ENCODE results near the gene ELP5. TPM values are rescaled to one million over a fixed set of nuclear protein-coding genes. Genes with fewer than 3 reads are reported as not detected.
A peak's percentile ranks its signal among the peaks of the same experiment; 100 is the strongest.

ELP5 gene
- total RNA-seq, 4 donors from 2014 or later, result 24.9 to 33.3 (median 27.8) TPM

DNA sequence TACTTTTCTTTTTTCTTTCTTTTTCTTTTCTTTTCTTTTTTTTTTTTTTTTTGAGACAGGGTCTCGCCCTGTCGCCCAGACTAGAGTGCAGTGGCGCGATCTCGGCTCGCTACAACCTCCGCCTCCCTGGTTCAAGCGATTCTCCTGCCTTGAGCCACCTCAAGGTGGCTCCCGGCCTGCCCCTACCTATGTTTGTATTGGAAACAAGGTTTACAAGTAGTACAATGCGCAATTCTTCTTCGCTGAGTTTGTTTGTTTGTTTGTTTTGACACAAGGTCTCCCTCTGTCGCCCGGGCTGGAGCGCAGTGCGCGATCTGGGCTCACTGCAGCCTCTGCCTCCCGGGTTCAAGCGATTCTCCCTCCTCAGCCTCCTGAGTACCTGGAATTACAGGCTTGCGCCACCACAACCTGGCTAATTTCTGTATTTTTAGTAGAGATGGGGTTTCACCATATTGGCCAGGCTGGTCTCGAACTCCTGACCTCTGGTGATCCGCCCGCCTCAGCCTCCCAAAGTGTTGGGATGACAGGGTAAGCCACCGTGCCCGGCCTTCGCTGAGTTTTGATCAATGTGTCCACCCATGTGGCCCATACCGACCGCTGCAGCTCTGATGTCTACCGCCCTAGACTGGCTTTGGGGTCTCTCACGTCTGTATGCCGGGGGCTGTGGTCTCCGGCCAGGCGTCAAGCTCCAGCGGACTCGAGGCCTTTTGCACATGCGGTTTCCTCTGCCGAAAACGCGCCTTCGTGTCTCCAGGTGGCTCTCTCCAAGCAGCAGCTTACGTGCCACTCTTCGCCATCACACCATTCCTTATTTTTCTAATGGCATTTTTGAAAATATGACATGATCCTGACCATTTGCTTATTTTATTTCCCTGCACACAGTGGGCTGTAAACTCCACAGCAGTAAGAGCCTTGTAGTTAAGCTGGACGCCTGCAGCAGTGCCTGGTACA lies 43.5 kb downstream of the ELP5 start:
- TF ChIP-seq POLR2AphosphoS5 (IDR thresholded peaks at IDR 0.05), result no peak
- no peak for TF ChIP-seq EP300 (IDR thresholded peaks at IDR 0.05)
- TF ChIP-seq POLR2A (IDR thresholded peaks at IDR 0.05; ENCODE audit: low read depth), result no peak
- H3K4me3 ChIP-seq, result peak overlapping the region in 3 of 4 donors; percentile 5 to 46 (median 46)
- intact Hi-C loops (cut with DNase I), result loop anchor here (1.0 kb wide), 1 partner anchor 15 kb away; no protein-coding TSS in a partner anchor
- H3K4me1 ChIP-seq, result peaks cover 58 to 64% (median 64%) of the 10 kb centered on the region in 4 donors
- H3K27me3 ChIP-seq, result peaks cover 0 to 37% (median 4%) of the 10 kb centered on the region in 4 donors
- H3K9me3 ChIP-seq, result no peaks in the 10 kb centered on the region
- WGBS, result 68% methylated on average over 42 of the region's 42 CpGs
- H3K36me3 ChIP-seq, result no peaks in the 10 kb centered on the region
- H3K27ac ChIP-seq (replicated peaks in 1 of 4), result peak overlapping the region; percentile 81 to 96 (median 92)
- DNase-seq (ENCODE audit: extremely low spot score), result no peak

DNA sequence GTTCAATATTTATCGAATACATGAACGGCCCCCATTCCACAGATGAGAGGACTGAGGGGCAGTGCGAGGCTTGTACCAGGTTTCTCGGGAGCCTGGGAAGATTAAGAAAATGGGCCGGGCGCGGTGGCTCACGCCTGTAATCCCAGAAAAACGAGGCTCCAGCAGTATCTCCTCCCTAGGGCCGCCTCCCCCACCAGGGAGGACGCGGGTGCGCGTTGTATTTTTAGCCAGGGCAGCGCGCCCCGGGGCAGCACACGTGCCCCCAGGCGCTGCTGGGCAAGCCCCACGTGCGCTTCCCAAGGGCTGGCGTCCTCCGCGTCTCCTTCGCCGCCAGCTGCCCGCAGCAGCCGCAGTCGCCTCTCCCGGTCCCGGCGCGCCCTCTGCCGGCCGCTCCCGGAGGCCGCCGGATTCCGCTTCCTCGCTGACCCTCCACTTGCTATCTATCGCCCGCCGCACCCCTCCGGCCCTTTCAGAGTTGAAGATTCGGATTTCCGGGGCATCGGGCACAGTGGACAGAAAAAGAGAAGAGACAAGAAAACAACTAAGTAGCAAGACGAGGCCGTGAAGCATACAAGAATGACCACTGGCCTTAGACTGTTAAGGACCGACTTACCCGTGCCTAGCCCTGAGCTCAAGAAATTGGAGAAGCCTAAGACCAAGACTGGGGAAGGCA lies 44.3 kb downstream of the ELP5 start:
- Histone ChIP-seq H3K27me3 (peaks cover 0 to 36% (median 4%) of the 10 kb centered on the region in 4 donors), H3K27ac (replicated peaks in 1 of 4) (peak overlapping the region; percentile 81 to 96 (median 92)), H3K4me1 (peaks cover 49 to 56% (median 56%) of the 10 kb centered on the region in 4 donors), H3K4me3 (peak overlapping the region; percentile 5 to 38 (median 29)), H3K36me3 (no peaks in the 10 kb centered on the region), H3K9me3 (no peaks in the 10 kb centered on the region)
- intact Hi-C loops (cut with DNase I), result loop anchor here (1.0 kb wide), 1 partner anchor 16 kb away; no protein-coding TSS in a partner anchor
- TF ChIP-seq EP300 (IDR thresholded peaks at IDR 0.05), result peak; percentile 47
- TF ChIP-seq, protein P1, sequence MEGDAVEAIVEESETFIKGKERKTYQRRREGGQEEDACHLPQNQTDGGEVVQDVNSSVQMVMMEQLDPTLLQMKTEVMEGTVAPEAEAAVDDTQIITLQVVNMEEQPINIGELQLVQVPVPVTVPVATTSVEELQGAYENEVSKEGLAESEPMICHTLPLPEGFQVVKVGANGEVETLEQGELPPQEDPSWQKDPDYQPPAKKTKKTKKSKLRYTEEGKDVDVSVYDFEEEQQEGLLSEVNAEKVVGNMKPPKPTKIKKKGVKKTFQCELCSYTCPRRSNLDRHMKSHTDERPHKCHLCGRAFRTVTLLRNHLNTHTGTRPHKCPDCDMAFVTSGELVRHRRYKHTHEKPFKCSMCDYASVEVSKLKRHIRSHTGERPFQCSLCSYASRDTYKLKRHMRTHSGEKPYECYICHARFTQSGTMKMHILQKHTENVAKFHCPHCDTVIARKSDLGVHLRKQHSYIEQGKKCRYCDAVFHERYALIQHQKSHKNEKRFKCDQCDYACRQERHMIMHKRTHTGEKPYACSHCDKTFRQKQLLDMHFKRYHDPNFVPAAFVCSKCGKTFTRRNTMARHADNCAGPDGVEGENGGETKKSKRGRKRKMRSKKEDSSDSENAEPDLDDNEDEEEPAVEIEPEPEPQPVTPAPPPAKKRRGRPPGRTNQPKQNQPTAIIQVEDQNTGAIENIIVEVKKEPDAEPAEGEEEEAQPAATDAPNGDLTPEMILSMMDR (IDR thresholded peaks at IDR 0.05), result peak; percentile 97 to 99 (median 99)
- no peak for TF ChIP-seq POLR2A (IDR thresholded peaks at IDR 0.05; ENCODE audit: low read depth)
- peak; percentile 73 to 93 for TF ChIP-seq POLR2AphosphoS5 (IDR thresholded peaks at IDR 0.05)
- WGBS, result 7% methylated on average over 18 of the region's 51 CpGs
- peak; percentile 98 for DNase-seq (ENCODE audit: extremely low spot score)

DNA sequence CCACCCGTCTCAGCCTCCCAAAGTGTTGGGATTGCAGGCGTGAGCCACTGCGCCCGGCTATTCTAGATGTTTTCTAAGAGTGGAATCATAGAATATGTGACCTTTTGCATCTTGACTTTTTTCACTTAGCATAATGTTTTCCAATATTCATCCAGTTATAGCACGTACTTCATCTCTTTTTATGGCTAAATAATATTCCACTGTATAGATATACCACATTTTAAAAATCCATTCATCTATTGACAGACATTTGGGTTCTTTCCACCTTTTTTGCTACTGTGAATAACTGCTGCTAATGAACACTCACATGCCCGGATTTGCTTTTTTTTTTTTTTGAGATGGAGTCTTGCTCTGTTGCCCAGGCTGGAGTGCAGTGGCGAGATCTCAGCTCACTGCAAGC lies 52.2 kb downstream of the ELP5 start:
- DNase-seq (ENCODE audit: extremely low spot score), result no peak
- peaks cover 9 to 19% (median 15%) of the 10 kb centered on the region in 4 donors for H3K4me1 ChIP-seq
- H3K9me3 ChIP-seq, result no peaks in the 10 kb centered on the region
- 92% methylated on average over 7 of the region's 7 CpGs for WGBS
- H3K4me3 ChIP-seq, result no peak overlapping the region
- H3K27me3 ChIP-seq, result no peaks in the 10 kb centered on the region
- H3K27ac ChIP-seq (replicated peaks in 1 of 4), result no peak overlapping the region
- TF ChIP-seq POLR2A (IDR thresholded peaks at IDR 0.05; ENCODE audit: low read depth) (no peak), POLR2AphosphoS5 (IDR thresholded peaks at IDR 0.05) (no peak), EP300 (IDR thresholded peaks at IDR 0.05) (no peak)
- TF ChIP-seq, protein P1 (IDR thresholded peaks at IDR 0.05), result no peak
- H3K36me3 ChIP-seq, result no peaks in the 10 kb centered on the region
- intact Hi-C loops (cut with DNase I), result no loop called here

DNA sequence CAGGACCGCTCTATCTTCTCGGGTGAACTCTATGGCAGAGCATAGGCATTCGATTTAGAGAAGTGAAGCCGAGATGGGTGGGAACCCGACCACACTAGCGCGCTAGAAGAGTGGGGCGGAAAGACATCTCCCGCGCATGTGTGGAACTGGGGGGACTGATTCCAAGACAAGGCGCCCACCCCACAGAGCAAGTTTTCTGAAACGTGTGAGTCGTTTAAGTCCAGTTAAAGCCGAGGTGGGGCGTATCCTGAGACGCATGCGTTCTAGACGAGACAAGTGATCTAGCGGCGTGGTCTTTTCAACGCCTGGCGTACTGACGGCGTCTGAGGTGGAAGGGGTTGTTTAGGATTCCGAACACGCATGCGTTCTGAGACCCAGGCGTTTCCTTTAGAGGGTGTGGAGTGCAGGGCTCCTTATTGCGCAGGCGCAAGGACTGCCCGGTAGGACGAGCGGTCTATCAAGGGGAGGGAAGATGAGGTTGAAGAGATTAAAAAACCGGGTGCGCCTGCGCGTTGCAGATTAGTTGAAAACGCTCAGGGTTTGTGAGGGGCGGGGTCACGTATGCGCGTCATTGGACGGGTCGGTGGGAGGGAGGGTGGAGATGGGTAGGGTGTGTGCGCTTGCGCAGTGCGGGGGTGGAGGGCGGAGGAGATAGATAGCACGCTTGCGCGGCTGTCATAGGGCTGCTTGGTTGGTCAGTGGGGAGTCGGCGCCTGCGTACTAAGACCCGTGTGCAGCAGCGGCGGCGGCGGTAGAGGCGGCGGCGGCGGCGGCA lies 55.1 kb downstream of the ELP5 start, which contains the start of gene EIF5A:
Gene EIF5A (plus strand): TSS at position 718 of the 775 bp plus-strand sequence. CDS start 2,008 bp downstream, outside the sequence.
- H3K27me3 ChIP-seq, result no peaks in the 10 kb centered on the region
- H3K4me3 ChIP-seq, result peak within 1 kb of the TSS; percentile 95 to 100 (median 96)
- DNase-seq (ENCODE audit: extremely low spot score), result peak; percentile 100
- TF ChIP-seq, protein P1 (IDR thresholded peaks at IDR 0.05), result peak in 1 of 3 experiments; percentile 19
- TF ChIP-seq POLR2AphosphoS5 (IDR thresholded peaks at IDR 0.05) (peak; percentile 92 to 99), POLR2A (IDR thresholded peaks at IDR 0.05; ENCODE audit: low read depth) (peak; percentile 96), EP300 (IDR thresholded peaks at IDR 0.05) (no peak)
- H3K9me3 ChIP-seq, result no peaks in the 10 kb centered on the region
- H3K36me3 ChIP-seq, result peaks cover 23 to 28% (median 26%) of the 10 kb centered on the region in 4 donors
- WGBS, result under 1% methylated on average over 58 of the region's 64 CpGs
- intact Hi-C loops (cut with DNase I), result no loop called here
- peak within 1 kb of the TSS; percentile 95 to 100 (median 100) for H3K27ac ChIP-seq (replicated peaks in 1 of 4)
- H3K4me1 ChIP-seq, result peaks cover 31 to 46% (median 39%) of the 10 kb centered on the region in 4 donors

Measured in esophagus muscularis mucosa (tissue), 4 donors.